Nephron progenitor cell (in vitro differentiated cells): ENCODE measurements around the gene SLC17A3.

Source experiments
- DNase-seq: peaks from one replicate; pipeline ENCODE4 v3.0.0; 2021
- H3K27ac Mint-ChIP-seq: 2 replicates; pipeline ENCODE4 v1.8.0; 2021; ENCODE audit warnings: mild to moderate bottlenecking, moderate library complexity, mixed read lengths
- H3K27me3 Mint-ChIP-seq: 2 replicates; pipeline ENCODE4 v1.8.0; 2021; ENCODE audit warnings: mild to moderate bottlenecking, low read depth, mixed read lengths; ENCODE audit not compliant: poor library complexity
- H3K36me3 Mint-ChIP-seq: 2 replicates; pipeline ENCODE4 v1.8.0; 2021; ENCODE audit warnings: low read depth, mixed read lengths
- H3K4me1 Mint-ChIP-seq: 2 replicates; pipeline ENCODE4 v1.8.0; 2021; ENCODE audit warnings: mixed read lengths
- H3K4me3 Mint-ChIP-seq: 2 replicates; pipeline ENCODE4 v1.8.0; 2021; ENCODE audit warnings: mild to moderate bottlenecking, moderate library complexity, mixed read lengths
- H3K9me3 Mint-ChIP-seq: 2 replicates; pipeline ENCODE4 v1.8.0; 2021; ENCODE audit warnings: mild to moderate bottlenecking, moderate library complexity, mixed read lengths
- CTCF ChIP-seq: fragments of 200-600 bp; sonication (generic); IDR thresholded peaks from 2 replicates; pipeline ENCODE4 v1.5.0; 2021; ENCODE audit warnings: antibody characterized with exemption

Gene SLC17A3

GRCh38 chr6:25903467-25904099 is 29.5 kb upstream of the SLC17A3 start:
- DNase-seq, result no peak
- H3K36me3 Mint-ChIP-seq, result no peaks in the 10 kb centered on the region
- H3K9me3 Mint-ChIP-seq, result no peaks in the 10 kb centered on the region
- no peak overlapping the region for H3K27ac Mint-ChIP-seq
- TF ChIP-seq CTCF, result no peak
- peaks cover 3% of the 10 kb centered on the region for H3K27me3 Mint-ChIP-seq
- H3K4me3 Mint-ChIP-seq, result no peak overlapping the region
- no peaks in the 10 kb centered on the region for H3K4me1 Mint-ChIP-seq

- DNase-seq, result no peak
- Mint-ChIP-seq H3K4me3 (no peak overlapping the region), H3K27ac (no peak overlapping the region), H3K36me3 (no peaks in the 10 kb centered on the region), H3K9me3 (no peaks in the 10 kb centered on the region), H3K27me3 (peaks cover 3% of the 10 kb centered on the region), H3K4me1 (no peaks in the 10 kb centered on the region)
- TF ChIP-seq CTCF, result no peak
Observed at GRCh38 chr6:25902071-25902470, 28.0 kb upstream of the SLC17A3 start.

- no peaks in the 10 kb centered on the region for H3K9me3 Mint-ChIP-seq
- TF ChIP-seq CTCF, result no peak
- no peaks in the 10 kb centered on the region for H3K4me1 Mint-ChIP-seq
- H3K4me3 Mint-ChIP-seq, result no peak overlapping the region
- H3K36me3 Mint-ChIP-seq, result no peaks in the 10 kb centered on the region
- H3K27me3 Mint-ChIP-seq, result peaks cover 3% of the 10 kb centered on the region
- H3K27ac Mint-ChIP-seq, result no peak overlapping the region
- no peak for DNase-seq
Observed at GRCh38 chr6:25900843-25901242, 26.8 kb upstream of the SLC17A3 start.

GRCh38 chr6:25899580-25900408 is 25.8 kb upstream of the SLC17A3 start:
- no peaks in the 10 kb centered on the region for H3K36me3 Mint-ChIP-seq
- no peaks in the 10 kb centered on the region for H3K4me1 Mint-ChIP-seq
- no peak overlapping the region for H3K4me3 Mint-ChIP-seq
- no peak for TF ChIP-seq CTCF
- no peaks in the 10 kb centered on the region for H3K27me3 Mint-ChIP-seq
- no peak for DNase-seq
- H3K27ac Mint-ChIP-seq, result no peak overlapping the region
- H3K9me3 Mint-ChIP-seq, result no peaks in the 10 kb centered on the region

- no peak overlapping the region for H3K27ac Mint-ChIP-seq
Observed at GRCh38 chr6:25899123-25899522, 25.1 kb upstream of the SLC17A3 start.

More at GRCh38 chr6:25899123-25899522, 25.1 kb upstream of the SLC17A3 start:
- no peak overlapping the region for H3K4me3 Mint-ChIP-seq
- H3K27me3 Mint-ChIP-seq, result no peaks in the 10 kb centered on the region
- TF ChIP-seq CTCF, result no peak
- H3K4me1 Mint-ChIP-seq, result no peaks in the 10 kb centered on the region
- H3K9me3 Mint-ChIP-seq, result no peaks in the 10 kb centered on the region
- no peaks in the 10 kb centered on the region for H3K36me3 Mint-ChIP-seq
- no peak for DNase-seq
